HCT116 (cell line): ENCODE data around the gene YWHAH. TPM values are rescaled to one million over a fixed set of nuclear protein-coding genes. Genes with fewer than 3 reads are reported as not detected.

Source experiments
- ATAC-seq: fragments of 200-7000 bp; cut with Tn5 transposase; 2 replicates; pipeline ENCODE4 v1.9.1; 2020; ENCODE audit warnings: mild to moderate bottlenecking, moderate library complexity
- BruUV-seq: library from RNA; stranded (reverse); fragments of 400-500 nt; replicated peaks from 2 replicates; lab custom pipeline; 2021; lab: Mats Ljungman, UMichigan
- CTCF ChIA-PET: fragments of 300-600 bp; sonication (Branson Sonifier 250); formaldehyde crosslinking; loops from one replicate; lab custom pipeline; 2021; ENCODE audit warnings: antibody characterized with exemption; lab: Charles Lee
- POLR2A ChIA-PET: fragments of 300-600, 350-600 bp; sonication (Branson Sonifier 250); formaldehyde crosslinking; loops from one replicate; lab custom pipeline; 2021; ENCODE audit warnings: antibody characterized with exemption; lab: Charles Lee
- RAD21 ChIA-PET, 2 experiments: fragments of 300-600 bp; sonication (Branson Sonifier 250); formaldehyde crosslinking; loops; one replicate each; lab custom pipeline; 2023; ENCODE audit warnings: low total read pairs in 2 of 2; ENCODE audit not compliant: uncharacterized antibody in 2 of 2, unreplicated experiment in 2 of 2, low non-redundant PET in 1 of 2; lab: Charles Lee
- DNase-seq: peaks from one replicate; pipeline ENCODE4 v3.0.0-alpha.2; 2010; ENCODE audit warnings: low read depth, low spot score
- H2AFZ ChIP-seq: fragments of 200-600 bp; shearing (Covaris generic), sonication (generic); 2 replicates; pipeline ENCODE4 v1.6.1; 2017; ENCODE audit warnings: low read depth, mixed run types, mixed read lengths, antibody characterized with exemption, low read length; ENCODE audit not compliant: poor library complexity, severe bottlenecking
- H3K27ac ChIP-seq: 2 replicates; pipeline ENCODE4 v1.5.1; 2012; ENCODE audit warnings: low read depth, low read length
- H3K27me3 ChIP-seq: fragments of 200-600 bp; sonication (generic); 2 replicates; pipeline ENCODE4 v1.6.1; 2016; ENCODE audit warnings: mixed run types, low read length, mixed read lengths; ENCODE audit not compliant: insufficient read depth
- H3K36me3 ChIP-seq, 2 experiments: fragments of 200-500 bp in 1 of 2; fragments of 200-600 bp in 1 of 2; sonication (Bioruptor generic) in 1 of 2; sonication (generic) in 1 of 2; 2 replicates each; pipeline versions ENCODE4 v1.5.1 to v1.6.1; 2014 to 2016; ENCODE audit warnings: low read length in 2 of 2, inconsistent platforms in 1 of 2, mixed read lengths in 1 of 2, mixed run types in 1 of 2; ENCODE audit not compliant: insufficient read depth in 2 of 2, control insufficient read depth in 1 of 2
- H3K4me1 ChIP-seq, 2 experiments: fragments of 200-600 bp in 1 of 2; sonication (generic) in 1 of 2; 2 replicates each; pipeline versions ENCODE4 v1.5.1 to v1.6.1; 2012 to 2017; ENCODE audit warnings: low read length in 2 of 2, inconsistent platforms in 1 of 2, mild to moderate bottlenecking in 1 of 2, mixed read lengths in 1 of 2, mixed run types in 1 of 2, moderate library complexity in 1 of 2; ENCODE audit not compliant: insufficient read depth in 2 of 2, control insufficient read depth in 1 of 2
- H3K4me2 ChIP-seq: fragments of 200-600 bp; sonication (generic); 2 replicates; pipeline ENCODE4 v1.6.1; 2017; ENCODE audit warnings: mixed run types, low read length, mixed read lengths
- H3K4me3 ChIP-seq, 2 experiments: fragments of 200-600 bp in 1 of 2; sonication (generic) in 1 of 2; replicated peaks in 1 of 2; 2 replicates each; pipeline ENCODE4 v1.5.1; 2011 to 2016; ENCODE audit warnings: low read length in 2 of 2, control low read depth in 1 of 2, low read depth in 1 of 2, mild to moderate bottlenecking in 1 of 2, mixed read lengths in 1 of 2, mixed run types in 1 of 2
- H3K79me2 ChIP-seq: fragments of 200-600 bp; sonication (generic); 2 replicates; pipeline ENCODE4 v1.6.1; 2017; ENCODE audit warnings: mild to moderate bottlenecking, mixed run types, low read length, moderate library complexity, mixed read lengths; ENCODE audit not compliant: insufficient read depth
- H3K9ac ChIP-seq: fragments of 200-600 bp; sonication (generic); 2 replicates; pipeline ENCODE4 v1.6.1; 2016; ENCODE audit warnings: low read length, mixed read lengths
- H3K9me2 ChIP-seq: fragments of 200-600 bp; sonication (generic), shearing (Covaris generic); 2 replicates; pipeline ENCODE4 v1.6.1; 2017; ENCODE audit warnings: mixed run types, mild to moderate bottlenecking, moderate library complexity; ENCODE audit not compliant: insufficient read depth
- H3K9me3 ChIP-seq, 2 experiments: fragments of 200-500 bp in 1 of 2; fragments of 200-600 bp in 1 of 2; sonication (Bioruptor generic) in 1 of 2; sonication (generic) in 1 of 2; 2 replicates each; pipeline ENCODE4 v1.6.1; 2014 to 2017; ENCODE audit warnings: low read length in 2 of 2, mixed read lengths in 2 of 2, inconsistent platforms in 1 of 2, low read depth in 1 of 2, mild to moderate bottlenecking in 1 of 2, mixed run types in 1 of 2, moderate library complexity in 1 of 2; ENCODE audit not compliant: control insufficient read depth in 1 of 2, insufficient read depth in 1 of 2
- H4K20me1 ChIP-seq: fragments of 200-600 bp; sonication (generic), shearing (Covaris generic); 2 replicates; pipeline ENCODE4 v1.6.1; 2017; ENCODE audit warnings: mixed run types, mild to moderate bottlenecking, moderate library complexity; ENCODE audit not compliant: insufficient read depth
- EGR1 ChIP-seq: IDR thresholded peaks from 2 replicates; pipeline ENCODE4 v1.6.1; 2012; ENCODE audit warnings: low read depth
- EZH2 ChIP-seq: fragments of 200-600 bp; sonication (generic); IDR thresholded peaks from 2 replicates; pipeline ENCODE4 v1.6.1; 2017; ENCODE audit warnings: antibody characterized with exemption, mixed run types
- EZH2phosphoT487 ChIP-seq: fragments of 200-600 bp; IDR thresholded peaks from 2 replicates; pipeline ENCODE4 v1.6.1; 2018; ENCODE audit warnings: antibody characterized with exemption, borderline replicate concordance
- JUND ChIP-seq: IDR thresholded peaks from 2 replicates; pipeline ENCODE4 v1.6.1; 2012
- POLR2AphosphoS5 ChIP-seq: IDR thresholded peaks from 2 replicates; pipeline ENCODE4 v1.6.1; 2011; ENCODE audit warnings: mild to moderate bottlenecking, low read depth, low read length, moderate library complexity
- SIN3A ChIP-seq: IDR thresholded peaks from 2 replicates; pipeline ENCODE4 v1.6.1; 2012; ENCODE audit warnings: low read depth
- TCF7L2 ChIP-seq: IDR thresholded peaks from 2 replicates; pipeline ENCODE4 v1.7.0; 2011; ENCODE audit warnings: borderline replicate concordance, inconsistent platforms; ENCODE audit not compliant: insufficient read depth, insufficient read length; ENCODE audit errors: extremely low read depth
- ZFX ChIP-seq: fragments of 450-650 bp; IDR thresholded peaks from 2 replicates; pipeline ENCODE4 v1.6.1; 2017
- intact Hi-C: fragments of 100-400 bp; cut with micrococcal nuclease; formaldehyde crosslinking; loops from 2 replicates; pipeline ENCODE4 v1.10.0; 2022
- total RNA-seq: library from RNA; stranded (reverse); gene quantifications from one replicate; pipeline ENCODE4 v1.2.1, GENCODE V29; 2021; ENCODE audit not compliant: unreplicated experiment
- TF ChIP-seq, protein P1 (sequence below): IDR thresholded peaks from 2 replicates; pipeline ENCODE4 v1.6.1; 2012
- TF ChIP-seq, protein P2 (sequence below): IDR thresholded peaks from 2 replicates; pipeline ENCODE4 v1.6.1; 2011; ENCODE audit warnings: mild to moderate bottlenecking, low read length, moderate library complexity; ENCODE audit not compliant: insufficient replicate concordance; ENCODE audit errors: extremely low read depth

The YWHAH gene
- total RNA-seq, 1 experiment from 2014 or later: 140 TPM

DNA sequence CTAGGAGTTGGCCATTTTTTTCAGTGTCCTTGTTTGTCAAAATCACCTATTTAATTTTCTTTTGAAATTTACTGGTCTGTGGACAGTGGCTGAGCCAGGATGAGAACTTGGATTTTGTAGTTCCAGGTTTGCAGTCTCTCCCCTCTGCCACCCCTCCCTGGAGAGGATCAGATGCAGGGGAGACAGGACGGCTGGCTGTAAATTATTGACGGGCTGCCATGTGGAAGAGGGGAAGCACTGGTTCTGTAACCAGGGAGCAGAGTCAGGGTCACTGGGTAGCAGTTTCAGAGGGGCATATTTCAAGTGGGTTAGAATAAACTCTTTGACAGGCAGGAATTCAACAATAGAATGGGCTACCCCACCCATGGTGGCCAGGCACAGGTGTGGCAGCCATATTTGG is 20.6 kb upstream of the YWHAH start (continued):
- TF ChIP-seq, protein P1, sequence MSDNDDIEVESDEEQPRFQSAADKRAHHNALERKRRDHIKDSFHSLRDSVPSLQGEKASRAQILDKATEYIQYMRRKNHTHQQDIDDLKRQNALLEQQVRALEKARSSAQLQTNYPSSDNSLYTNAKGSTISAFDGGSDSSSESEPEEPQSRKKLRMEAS: no peak
- TF ChIP-seq ZFX: no peak
- TF ChIP-seq EGR1: no peak
- no peak for TF ChIP-seq SIN3A
- TF ChIP-seq, protein P2, sequence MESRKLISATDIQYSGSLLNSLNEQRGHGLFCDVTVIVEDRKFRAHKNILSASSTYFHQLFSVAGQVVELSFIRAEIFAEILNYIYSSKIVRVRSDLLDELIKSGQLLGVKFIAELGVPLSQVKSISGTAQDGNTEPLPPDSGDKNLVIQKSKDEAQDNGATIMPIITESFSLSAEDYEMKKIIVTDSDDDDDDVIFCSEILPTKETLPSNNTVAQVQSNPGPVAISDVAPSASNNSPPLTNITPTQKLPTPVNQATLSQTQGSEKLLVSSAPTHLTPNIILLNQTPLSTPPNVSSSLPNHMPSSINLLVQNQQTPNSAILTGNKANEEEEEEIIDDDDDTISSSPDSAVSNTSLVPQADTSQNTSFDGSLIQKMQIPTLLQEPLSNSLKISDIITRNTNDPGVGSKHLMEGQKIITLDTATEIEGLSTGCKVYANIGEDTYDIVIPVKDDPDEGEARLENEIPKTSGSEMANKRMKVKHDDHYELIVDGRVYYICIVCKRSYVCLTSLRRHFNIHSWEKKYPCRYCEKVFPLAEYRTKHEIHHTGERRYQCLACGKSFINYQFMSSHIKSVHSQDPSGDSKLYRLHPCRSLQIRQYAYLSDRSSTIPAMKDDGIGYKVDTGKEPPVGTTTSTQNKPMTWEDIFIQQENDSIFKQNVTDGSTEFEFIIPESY: no peak

DNA sequence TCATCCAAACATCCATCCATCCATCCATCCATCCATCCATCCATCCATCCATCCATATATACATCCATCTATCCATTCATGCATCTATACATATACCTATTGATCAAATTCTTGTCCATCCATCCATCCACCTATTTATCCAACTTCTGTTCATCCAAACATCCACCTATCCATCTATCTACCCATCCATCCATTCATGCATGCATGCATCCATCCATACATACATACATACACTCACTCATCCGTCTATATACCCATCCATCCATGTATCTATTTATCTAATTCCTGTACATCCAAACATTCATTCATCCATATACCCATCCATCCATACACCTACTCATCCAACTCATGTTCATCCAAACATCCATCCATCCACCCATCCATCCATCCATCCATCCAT is 19.3 kb upstream of the YWHAH start:
- ChIA-PET POLR2A (no interaction called here), CTCF (no interaction called here), RAD21 (no interaction called here)
- Histone ChIP-seq H3K79me2 (no peaks in the 10 kb centered on the region), H4K20me1 (no peaks in the 10 kb centered on the region), H3K4me2 (no peak overlapping the region), H3K4me1 (peaks cover 0 to 3% of the 10 kb centered on the region in 2 experiments; a peak in 1 of 4 replicates), H3K9ac (no peak overlapping the region), H2AFZ (no peak overlapping the region), H3K36me3 (no peaks in the 10 kb centered on the region), H3K4me3 (no peak overlapping the region), H3K9me2 (no peaks in the 10 kb centered on the region), H3K27me3 (peaks cover 5% of the 10 kb centered on the region; the same call in 1 of the 2 replicates), H3K27ac (no peak overlapping the region), H3K9me3 (no peaks in the 10 kb centered on the region)
- no peak for DNase-seq
- TF ChIP-seq JUND (no peak), TCF7L2 (no peak), POLR2AphosphoS5 (no peak), EZH2 (no peak), EZH2phosphoT487 (no peak), SIN3A (no peak)
- intact Hi-C loops: no loop called here
- no TSS peak for BruUV-seq
- ATAC-seq: no peak
